ENCODE measurements around the gene MEIOC.

Gene MEIOC

DNA sequence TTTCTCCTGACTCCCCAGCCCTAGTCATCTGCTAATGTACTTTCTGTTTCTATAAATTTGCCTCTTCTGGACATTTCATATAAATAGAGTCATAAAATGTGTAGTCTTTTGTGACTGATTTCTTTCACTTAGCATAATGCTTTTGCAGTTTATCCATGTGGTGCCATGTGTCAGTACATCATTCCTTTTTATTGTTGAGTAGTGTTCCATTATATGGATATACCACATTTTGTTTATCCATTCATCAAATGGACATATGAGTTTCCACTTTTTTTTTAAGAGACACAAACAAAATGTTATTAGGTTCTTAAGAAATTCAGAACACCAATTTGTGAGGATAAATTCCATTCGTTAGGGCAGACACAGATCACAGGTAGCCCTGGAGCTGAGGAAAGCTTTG is 63.2 kb downstream of the MEIOC start:
- no peak for DNase-seq

DNA sequence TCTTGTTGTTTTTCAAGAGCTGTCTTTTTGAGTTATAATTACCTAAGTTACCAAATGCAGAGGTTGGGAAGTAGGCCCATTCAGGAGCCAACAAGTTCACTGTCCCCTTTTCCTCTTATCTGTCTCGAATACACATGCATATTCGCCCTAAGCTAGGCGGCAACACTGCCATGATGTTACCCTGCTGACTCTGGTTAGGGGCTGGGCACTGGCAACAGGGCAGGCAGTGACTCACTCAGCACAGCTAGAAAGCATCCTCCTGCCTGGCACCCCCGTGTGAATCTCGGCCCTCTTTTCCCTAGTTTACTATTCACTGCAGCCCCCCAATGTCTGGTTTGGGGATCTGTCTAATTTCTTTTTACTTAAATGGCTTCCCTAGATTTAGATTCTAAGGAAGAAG is 66.0 kb downstream of the MEIOC start:
- DNase-seq = no peak
